ENCODE measurements around the gene PPM1E. TPM values are rescaled to one million over a fixed set of nuclear protein-coding genes. Genes with fewer than 3 reads are reported as not detected.

The PPM1E gene
- total RNA-seq, 3 donors from 2014 or later, result under 0.01 to 0.44 (median 0.16) TPM

- no peaks in the 10 kb centered on the region for H3K4me1 ChIP-seq
- H3K4me3 ChIP-seq, result peak overlapping the region in 2 of 3 donors; percentile 64 to 72
- TF ChIP-seq POLR2A (IDR thresholded peaks at IDR 0.05) (no peak), CTCF (IDR thresholded peaks at IDR 0.05) (no peak), POLR2AphosphoS5 (IDR thresholded peaks at IDR 0.05) (no peak)
- intact Hi-C loops (cut with DNase I; ENCODE audit: low total_unique reads), result no loop called here
- no peaks in the 10 kb centered on the region for H3K36me3 ChIP-seq
- H3K27ac ChIP-seq, result no peak overlapping the region
- H3K9me3 ChIP-seq, result no peaks in the 10 kb centered on the region
- peaks cover 0 to 11% of the 10 kb centered on the region in 2 donors for H3K27me3 ChIP-seq
- DNase-seq (ENCODE audit: low spot score in 2 of 2), result no peak
Measured at GRCh38 chr17:58757162-58757613, 1.5 kb downstream of the PPM1E start.

- no peak for TF ChIP-seq CTCF (IDR thresholded peaks at IDR 0.05)
- TF ChIP-seq POLR2A (IDR thresholded peaks at IDR 0.05), result no peak
- no peak for TF ChIP-seq POLR2AphosphoS5 (IDR thresholded peaks at IDR 0.05)
- H3K9me3 ChIP-seq, result no peaks in the 10 kb centered on the region
- H3K36me3 ChIP-seq, result no peaks in the 10 kb centered on the region
- intact Hi-C loops (cut with DNase I; ENCODE audit: low total_unique reads), result no loop called here
- H3K27me3 ChIP-seq, result peaks cover 0 to 11% of the 10 kb centered on the region in 2 donors
- H3K4me1 ChIP-seq, result no peaks in the 10 kb centered on the region
- H3K27ac ChIP-seq, result no peak overlapping the region
- no peak overlapping the region for H3K4me3 ChIP-seq
- DNase-seq (ENCODE audit: low spot score in 2 of 2), result no peak
Measured at GRCh38 chr17:58758890-58759289, 3.2 kb downstream of the PPM1E start.

- Histone ChIP-seq H3K27me3 (peaks cover 0 to 11% of the 10 kb centered on the region in 2 donors), H3K4me1 (no peaks in the 10 kb centered on the region), H3K4me3 (no peak overlapping the region), H3K27ac (no peak overlapping the region), H3K9me3 (no peaks in the 10 kb centered on the region), H3K36me3 (no peaks in the 10 kb centered on the region)
- TF ChIP-seq POLR2A (IDR thresholded peaks at IDR 0.05) (no peak), POLR2AphosphoS5 (IDR thresholded peaks at IDR 0.05) (no peak), CTCF (IDR thresholded peaks at IDR 0.05) (no peak)
- DNase-seq (ENCODE audit: low spot score in 2 of 2), result no peak
- intact Hi-C loops (cut with DNase I; ENCODE audit: low total_unique reads), result no loop called here
Measured at GRCh38 chr17:58759522-58759921, 3.9 kb downstream of the PPM1E start.

- TF ChIP-seq CTCF (IDR thresholded peaks at IDR 0.05) (no peak), POLR2AphosphoS5 (IDR thresholded peaks at IDR 0.05) (no peak), POLR2A (IDR thresholded peaks at IDR 0.05) (no peak)
- DNase-seq (ENCODE audit: low spot score in 2 of 2), result no peak
- Histone ChIP-seq H3K9me3 (no peaks in the 10 kb centered on the region), H3K27ac (no peak overlapping the region), H3K4me1 (no peaks in the 10 kb centered on the region), H3K27me3 (peaks cover 0 to 11% of the 10 kb centered on the region in 2 donors), H3K4me3 (no peak overlapping the region), H3K36me3 (no peaks in the 10 kb centered on the region)
- intact Hi-C loops (cut with DNase I; ENCODE audit: low total_unique reads), result no loop called here
Measured at GRCh38 chr17:58760248-58760647, 4.6 kb downstream of the PPM1E start.

GRCh38 chr17:58763263-58763662, 7.6 kb downstream of the PPM1E start:
- TF ChIP-seq CTCF (IDR thresholded peaks at IDR 0.05) (no peak), POLR2AphosphoS5 (IDR thresholded peaks at IDR 0.05) (no peak), POLR2A (IDR thresholded peaks at IDR 0.05) (no peak)
- Histone ChIP-seq H3K27ac (no peak overlapping the region), H3K4me3 (no peak overlapping the region), H3K36me3 (no peaks in the 10 kb centered on the region), H3K27me3 (peaks cover 0 to 4% of the 10 kb centered on the region in 2 donors), H3K4me1 (no peaks in the 10 kb centered on the region), H3K9me3 (no peaks in the 10 kb centered on the region)
- DNase-seq (ENCODE audit: low spot score in 2 of 2), result no peak
- intact Hi-C loops (cut with DNase I; ENCODE audit: low total_unique reads), result no loop called here

Data from breast epithelium (tissue), 4 donors.